Epithelial cell of proximal tubule (primary cell): ENCODE measurements around the gene MAP7. TPM values are rescaled to one million over a fixed set of nuclear protein-coding genes. Genes with fewer than 3 reads are reported as not detected.

Experiments
- DNase-seq: peaks from one replicate; pipeline ENCODE4 v3.0.0-alpha.2; 2011; ENCODE audit warnings: low read depth
- H3K4me3 ChIP-seq: 2 replicates; pipeline ENCODE4 v1.5.1; 2011; ENCODE audit warnings: low read depth, mild to moderate bottlenecking, low read length
- total RNA-seq: library from RNA; depleted of rRNA; stranded (reverse); fragments of >200 nt; gene quantifications from 2 replicates; pipeline ENCODE4 v1.2.3, GENCODE V29; 2015
- TF ChIP-seq, protein P1 (sequence below): conservative IDR thresholded peaks from 2 replicates; pipeline ENCODE4 v1.5.1; 2012; ENCODE audit warnings: low read depth, mild to moderate bottlenecking, low read length

MAP7 gene
- total RNA-seq, 1 donor from 2014 or later, result 16.1 TPM

GRCh38 chr6:136520517-136520916 lies 29.7 kb downstream of the MAP7 start:
- DNase-seq, result no peak
- TF ChIP-seq, protein P1, sequence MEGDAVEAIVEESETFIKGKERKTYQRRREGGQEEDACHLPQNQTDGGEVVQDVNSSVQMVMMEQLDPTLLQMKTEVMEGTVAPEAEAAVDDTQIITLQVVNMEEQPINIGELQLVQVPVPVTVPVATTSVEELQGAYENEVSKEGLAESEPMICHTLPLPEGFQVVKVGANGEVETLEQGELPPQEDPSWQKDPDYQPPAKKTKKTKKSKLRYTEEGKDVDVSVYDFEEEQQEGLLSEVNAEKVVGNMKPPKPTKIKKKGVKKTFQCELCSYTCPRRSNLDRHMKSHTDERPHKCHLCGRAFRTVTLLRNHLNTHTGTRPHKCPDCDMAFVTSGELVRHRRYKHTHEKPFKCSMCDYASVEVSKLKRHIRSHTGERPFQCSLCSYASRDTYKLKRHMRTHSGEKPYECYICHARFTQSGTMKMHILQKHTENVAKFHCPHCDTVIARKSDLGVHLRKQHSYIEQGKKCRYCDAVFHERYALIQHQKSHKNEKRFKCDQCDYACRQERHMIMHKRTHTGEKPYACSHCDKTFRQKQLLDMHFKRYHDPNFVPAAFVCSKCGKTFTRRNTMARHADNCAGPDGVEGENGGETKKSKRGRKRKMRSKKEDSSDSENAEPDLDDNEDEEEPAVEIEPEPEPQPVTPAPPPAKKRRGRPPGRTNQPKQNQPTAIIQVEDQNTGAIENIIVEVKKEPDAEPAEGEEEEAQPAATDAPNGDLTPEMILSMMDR, result no peak
- H3K4me3 ChIP-seq, result no peak overlapping the region

DNA sequence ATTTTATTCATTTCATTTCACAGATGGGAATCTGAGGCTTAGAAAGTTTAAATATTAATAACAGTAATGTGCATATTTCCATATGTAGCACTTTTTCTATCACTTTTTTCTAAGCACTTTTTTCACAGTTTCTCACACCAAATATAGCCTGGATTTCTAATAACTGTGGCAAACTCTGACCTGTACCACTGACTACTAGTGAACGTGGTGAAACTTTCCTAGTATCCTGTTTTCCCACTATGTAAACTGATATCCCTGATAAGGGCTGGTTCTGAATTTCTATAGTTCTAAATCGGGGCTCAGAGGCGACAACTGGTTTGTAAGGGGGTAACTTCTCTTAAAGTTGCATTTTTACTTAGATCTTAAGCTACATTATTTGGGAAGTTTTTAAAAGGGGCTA lies 32.6 kb downstream of the MAP7 start:
- TF ChIP-seq, protein P1, result no peak
- no peak for DNase-seq

DNA sequence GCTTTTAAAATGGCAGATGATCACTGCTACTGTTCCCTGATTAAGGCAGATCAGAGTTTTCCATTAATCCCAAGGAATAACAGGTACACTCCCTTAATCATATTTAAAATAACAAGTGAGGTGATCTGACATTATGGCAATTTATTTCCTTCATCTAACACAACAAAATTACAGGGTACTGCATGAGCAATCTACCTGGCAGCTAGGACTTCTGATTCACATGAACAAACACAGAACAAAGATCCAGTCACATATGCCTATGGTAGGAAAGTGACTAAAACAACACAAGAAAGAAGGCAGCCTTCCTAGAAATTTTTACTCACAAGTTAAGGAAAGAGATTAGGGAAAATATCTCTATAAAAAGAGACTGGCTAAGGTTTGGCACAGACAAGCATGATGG lies 33.2 kb downstream of the MAP7 start:
- TF ChIP-seq, protein P1, result no peak
- DNase-seq, result peak; percentile 56
- H3K4me3 ChIP-seq, result no peak overlapping the region

More for the DNA sequence above, 32.6 kb downstream of the MAP7 start:
- H3K4me3 ChIP-seq, result no peak overlapping the region

GRCh38 chr6:136514591-136514990 lies 35.6 kb downstream of the MAP7 start:
- H3K4me3 ChIP-seq, result no peak overlapping the region
- TF ChIP-seq, protein P1, result no peak
- DNase-seq, result no peak

- H3K4me3 ChIP-seq, result no peak overlapping the region
- TF ChIP-seq, protein P1, result no peak
Measured at GRCh38 chr6:136511926-136512325, 38.3 kb downstream of the MAP7 start.

DNA sequence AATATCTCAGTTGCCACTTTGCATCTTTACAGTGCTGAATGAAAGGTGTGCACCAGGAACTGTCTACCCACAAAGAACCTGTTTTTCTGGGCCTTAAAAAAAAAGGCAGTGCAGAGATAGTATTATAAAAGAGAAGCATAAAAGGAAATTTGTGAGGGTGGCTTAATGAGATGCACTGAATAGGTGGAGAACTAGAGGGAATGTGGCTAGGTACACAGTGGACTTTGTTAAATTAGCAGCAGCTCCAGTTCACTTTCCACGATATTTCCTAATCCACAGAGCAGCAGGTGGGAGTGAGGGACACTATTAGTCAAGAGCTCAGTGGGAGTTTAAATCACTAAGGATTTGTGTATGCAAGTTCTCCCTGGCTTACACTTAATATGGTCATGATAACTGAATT lies 38.8 kb downstream of the MAP7 start:
- TF ChIP-seq, protein P1, result no peak
- no peak for DNase-seq
- H3K4me3 ChIP-seq, result no peak overlapping the region

More at GRCh38 chr6:136511926-136512325, 38.3 kb downstream of the MAP7 start:
- DNase-seq, result no peak

- no peak overlapping the region for H3K4me3 ChIP-seq
- TF ChIP-seq, protein P1, result no peak
- DNase-seq, result no peak
Measured at GRCh38 chr6:136510782-136511181, 39.4 kb downstream of the MAP7 start.
